HG03439 (cell line): ENCODE measurements around the gene PHF2.

Experiments used
- ATAC-seq: cut with Tn5 transposase; IDR thresholded peaks from one replicate; pipeline ENCODE4 v1.9.1; 2021; ENCODE audit warnings: mild to moderate bottlenecking, moderate library complexity; ENCODE audit not compliant: unreplicated experiment

PHF2 gene

DNA sequence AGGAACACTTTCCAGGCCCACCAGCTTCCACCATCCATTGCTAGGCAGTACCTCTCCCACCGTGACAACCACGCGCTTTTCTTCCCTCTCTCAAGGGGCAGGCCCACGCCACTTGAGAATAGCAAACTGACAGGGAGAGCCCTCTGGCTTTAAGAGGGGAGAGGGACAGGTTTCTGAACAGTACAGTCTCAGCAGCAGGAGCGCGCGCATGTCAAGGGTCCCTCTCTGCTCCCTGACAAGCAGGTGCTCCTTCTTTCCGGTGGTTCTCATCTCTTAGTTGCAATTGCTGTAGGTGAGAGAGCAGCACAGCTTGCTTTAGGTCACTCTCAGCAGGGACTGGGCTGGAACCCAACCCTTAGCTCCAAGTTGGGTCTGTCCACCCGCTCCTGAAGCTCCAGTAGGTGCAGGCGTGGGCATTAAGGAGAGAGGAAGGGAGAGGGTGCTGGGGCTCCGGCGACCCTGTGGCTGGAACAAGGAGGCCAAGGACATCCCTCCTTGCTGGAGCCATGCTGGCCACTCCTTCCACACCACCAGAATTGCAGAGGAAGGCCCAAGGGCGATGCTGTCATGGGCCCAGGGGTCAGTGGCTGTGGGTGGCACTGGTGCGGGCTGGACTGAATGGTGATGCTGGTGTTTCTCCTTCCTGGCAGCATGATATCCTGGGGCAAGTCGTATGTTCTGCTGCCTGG lies 9.0 kb upstream of the PHF2 start:
- no peak for ATAC-seq

DNA sequence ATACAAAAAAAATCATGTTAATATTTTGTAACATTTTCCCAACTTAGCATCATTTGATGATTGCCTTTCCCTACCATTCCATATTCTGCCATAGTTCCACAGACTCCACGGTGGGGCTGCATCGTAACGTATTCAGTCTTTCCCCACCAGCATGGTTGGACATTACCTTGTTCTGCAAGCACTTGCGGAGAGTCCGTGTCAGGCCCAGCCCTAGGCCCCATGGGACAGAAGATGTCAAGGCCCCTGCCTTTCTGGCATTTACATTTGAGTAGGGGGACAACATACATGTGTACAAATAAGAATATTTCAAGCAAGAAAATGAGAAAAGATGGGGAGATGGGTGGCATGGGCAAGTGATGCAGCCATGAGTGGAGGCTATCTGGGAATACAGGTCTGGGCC lies 8.2 kb upstream of the PHF2 start:
- no peak for ATAC-seq

DNA sequence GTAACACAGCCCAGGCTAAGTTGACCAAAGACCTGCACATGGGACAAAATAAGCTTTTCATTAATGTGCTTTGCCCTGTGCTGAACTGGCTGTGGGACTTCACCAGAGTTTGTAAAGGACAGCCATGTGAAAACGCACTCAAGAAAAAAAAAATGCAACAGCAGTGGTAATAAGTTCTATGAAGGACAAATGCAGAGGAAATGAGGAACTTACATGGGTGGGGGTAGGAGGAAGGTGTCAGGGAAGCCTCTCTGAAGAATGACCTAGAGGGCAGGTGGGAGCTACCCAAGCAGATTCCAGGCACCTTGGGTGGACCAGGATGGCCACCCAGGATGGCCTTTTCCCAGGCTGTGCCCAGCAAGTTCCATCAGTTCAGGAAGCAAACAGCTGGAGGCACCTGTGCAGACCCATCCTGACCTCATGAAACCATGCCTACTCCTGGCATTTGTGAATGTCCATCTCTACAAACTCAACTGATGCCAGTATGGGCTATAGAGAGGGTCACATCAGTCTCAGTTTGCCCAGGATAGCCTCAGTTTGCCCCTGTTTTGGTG lies 6.7 kb upstream of the PHF2 start:
- no peak for ATAC-seq

DNA sequence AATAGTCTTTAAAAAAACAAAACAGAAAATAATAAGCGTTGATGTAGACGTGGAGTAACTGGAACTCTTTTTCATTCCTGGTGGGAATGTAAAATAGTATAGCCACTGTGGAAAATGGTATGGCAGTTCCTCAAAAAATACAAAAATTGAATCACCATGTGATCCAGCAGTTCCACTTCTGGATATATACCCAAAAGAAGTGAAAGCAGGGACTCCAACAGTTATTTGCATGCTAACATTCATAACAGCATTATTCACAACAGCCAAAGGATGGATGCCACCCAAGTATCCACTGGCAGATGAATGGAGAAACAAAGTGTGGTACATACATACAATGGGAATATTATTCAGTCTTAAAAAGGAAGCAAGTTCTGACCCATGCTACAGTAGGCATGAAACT lies 4.2 kb upstream of the PHF2 start:
- ATAC-seq = no peak

DNA sequence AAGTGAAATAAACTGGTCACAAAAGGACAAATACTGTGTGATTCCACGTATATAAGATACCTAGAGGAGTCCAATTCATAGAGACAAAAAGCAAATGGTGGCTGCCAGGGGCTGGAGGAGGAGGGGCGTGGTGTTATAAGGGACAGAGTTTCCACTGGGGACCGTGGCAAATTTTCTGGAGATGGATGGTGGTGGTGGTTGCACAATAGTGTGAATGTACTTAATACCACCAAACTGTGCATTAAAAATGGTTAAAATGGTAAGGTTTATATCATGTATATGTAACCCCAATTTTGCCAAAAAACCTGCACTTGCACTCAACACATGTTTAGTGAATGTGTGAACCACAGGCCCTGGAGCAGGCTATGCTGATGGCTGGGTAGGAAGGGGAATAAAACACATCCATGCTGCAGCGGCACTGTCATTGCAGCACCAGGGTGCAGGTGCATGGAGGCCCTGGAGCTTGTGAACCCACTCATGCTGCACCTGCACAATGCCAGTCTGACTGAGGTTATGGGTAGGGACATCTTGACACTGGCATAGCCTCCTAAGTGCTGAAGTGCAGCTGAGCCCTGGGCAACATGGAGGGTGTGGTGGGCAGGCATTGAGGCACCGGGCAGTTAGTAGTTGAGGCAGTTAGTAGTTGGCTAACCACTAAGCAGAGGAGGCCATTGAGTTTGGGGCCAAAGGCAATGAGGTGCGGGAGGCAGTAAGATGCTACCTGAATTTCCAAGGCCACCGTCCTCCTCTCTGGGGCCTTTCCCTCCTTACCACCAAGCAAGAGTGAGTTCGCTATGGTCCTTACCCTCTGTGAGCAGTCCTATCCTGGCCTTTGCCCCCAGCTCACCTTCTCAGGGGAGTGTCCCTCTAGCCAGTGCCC lies 3.5 kb upstream of the PHF2 start:
- ATAC-seq = no peak

DNA sequence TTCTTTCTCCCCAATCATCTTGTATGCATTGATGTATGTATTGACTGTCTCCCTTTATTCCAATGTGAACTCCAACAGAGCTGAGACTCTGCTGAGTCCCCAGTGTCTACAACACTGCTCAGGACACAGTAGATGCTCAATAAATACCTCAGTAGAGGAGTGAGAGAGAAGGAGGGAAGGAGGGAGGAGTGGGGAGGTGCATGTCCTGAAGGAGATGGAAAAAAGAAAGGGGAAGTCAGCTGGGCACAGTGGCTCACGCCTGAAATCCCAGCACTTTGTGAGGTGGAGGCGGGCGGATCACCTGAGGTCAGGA lies 2.9 kb upstream of the PHF2 start:
- no peak for ATAC-seq

DNA sequence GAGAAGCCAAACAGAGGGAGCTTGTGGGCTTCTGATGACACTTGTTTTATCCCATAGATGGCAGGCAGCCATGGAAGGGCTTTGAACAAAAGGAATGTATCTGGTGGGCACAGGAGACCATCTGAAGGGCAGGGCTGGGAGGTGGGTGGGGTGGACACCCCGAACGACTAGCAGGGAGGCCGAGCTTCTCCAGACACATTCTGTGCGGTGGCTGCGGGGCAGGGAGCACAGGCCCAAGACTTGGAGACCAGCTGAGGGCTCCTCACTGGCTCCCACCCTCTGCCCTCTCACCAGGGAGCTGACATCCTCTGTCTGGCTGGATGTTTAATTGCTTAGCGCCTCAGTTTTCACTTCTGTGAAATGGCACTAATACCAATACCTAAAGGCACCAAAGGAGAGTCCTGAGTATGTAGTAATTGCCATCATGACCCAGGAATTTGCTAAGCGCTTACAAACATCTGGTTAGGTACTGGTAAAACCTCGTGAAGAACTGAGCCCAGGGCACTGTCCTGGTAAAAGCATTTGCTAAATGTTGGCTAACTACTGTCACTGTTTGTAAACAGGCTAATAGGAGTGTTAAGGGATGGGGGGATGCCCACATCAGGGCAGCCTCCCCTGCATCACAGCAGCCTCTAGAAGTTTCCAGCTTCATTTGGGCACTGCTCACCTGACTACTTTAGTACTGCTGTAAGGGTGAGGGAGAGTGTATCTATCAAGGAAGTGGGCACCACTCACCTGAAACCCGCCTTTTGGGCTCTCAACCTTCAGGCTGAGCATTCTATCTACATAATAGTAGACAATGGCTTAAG lies 2.1 kb upstream of the PHF2 start:
- no peak for ATAC-seq

DNA sequence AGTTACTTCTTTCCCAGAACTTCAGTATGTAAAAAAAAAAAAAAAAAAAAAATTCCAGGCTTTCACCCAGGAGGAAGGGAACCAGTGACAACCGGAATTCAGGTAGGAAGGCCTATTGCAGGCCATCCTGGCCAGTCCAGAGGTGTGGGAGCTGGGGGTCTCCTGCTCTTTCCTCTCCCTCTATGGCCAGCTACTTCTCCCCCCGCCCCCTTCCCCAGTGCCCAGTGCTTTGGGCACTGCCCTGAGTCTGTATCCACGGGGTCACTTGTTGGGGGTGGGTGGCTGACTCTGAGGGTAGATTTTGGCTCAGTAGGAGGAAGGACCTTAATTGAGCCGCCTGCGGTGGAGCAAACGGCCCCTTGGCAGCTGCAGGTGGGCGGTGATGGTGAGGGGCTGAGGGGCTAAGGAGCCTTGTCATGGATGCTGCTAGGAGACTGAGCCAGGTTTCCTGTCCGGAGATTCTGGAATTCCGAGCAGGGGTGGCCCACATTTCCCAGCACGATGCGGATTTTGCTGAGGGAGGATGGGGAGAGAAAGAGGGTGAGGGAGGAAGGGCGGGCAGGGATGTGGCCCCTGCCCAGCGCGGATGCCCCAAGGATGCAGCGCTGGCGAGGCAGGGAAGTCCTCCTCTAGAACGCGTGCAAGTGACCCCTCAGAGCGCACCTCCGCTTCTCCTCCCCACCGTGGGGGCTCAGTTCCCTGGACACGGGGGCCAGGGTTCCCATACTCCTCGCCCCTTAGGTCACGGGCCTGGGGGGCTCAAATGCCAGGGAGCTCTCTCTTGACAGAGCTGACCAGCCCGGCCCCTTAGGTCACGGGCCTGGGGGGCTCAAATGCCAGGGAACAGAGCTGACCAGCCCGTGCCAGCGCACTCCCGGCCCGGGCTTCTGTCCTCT lies 1.2 kb upstream of the PHF2 start:
- ATAC-seq = no peak

DNA sequence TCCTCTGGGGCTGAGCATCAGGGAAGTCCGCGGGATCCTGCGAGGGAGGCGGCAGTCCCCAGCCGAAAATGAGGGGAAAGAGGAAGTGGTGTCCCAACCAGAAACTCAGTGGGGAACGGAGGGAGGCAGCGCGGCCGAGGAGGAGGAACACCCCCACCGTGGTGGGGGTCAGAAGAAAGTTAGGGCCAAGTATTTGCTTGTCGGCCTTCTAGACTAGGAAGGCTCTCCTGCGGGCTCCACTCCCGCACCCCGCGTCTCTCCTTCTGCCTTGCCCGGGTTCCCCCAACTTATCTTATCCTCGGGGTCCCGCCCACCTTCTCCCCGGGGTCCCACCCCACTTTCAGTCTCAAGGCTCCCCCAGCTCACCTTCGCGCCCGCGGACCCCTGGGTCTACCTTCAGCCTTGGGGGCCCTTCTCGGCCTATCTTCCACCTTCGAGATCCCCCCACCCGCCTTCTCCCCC lies 557 bp upstream of the PHF2 start:
- ATAC-seq = no peak

DNA sequence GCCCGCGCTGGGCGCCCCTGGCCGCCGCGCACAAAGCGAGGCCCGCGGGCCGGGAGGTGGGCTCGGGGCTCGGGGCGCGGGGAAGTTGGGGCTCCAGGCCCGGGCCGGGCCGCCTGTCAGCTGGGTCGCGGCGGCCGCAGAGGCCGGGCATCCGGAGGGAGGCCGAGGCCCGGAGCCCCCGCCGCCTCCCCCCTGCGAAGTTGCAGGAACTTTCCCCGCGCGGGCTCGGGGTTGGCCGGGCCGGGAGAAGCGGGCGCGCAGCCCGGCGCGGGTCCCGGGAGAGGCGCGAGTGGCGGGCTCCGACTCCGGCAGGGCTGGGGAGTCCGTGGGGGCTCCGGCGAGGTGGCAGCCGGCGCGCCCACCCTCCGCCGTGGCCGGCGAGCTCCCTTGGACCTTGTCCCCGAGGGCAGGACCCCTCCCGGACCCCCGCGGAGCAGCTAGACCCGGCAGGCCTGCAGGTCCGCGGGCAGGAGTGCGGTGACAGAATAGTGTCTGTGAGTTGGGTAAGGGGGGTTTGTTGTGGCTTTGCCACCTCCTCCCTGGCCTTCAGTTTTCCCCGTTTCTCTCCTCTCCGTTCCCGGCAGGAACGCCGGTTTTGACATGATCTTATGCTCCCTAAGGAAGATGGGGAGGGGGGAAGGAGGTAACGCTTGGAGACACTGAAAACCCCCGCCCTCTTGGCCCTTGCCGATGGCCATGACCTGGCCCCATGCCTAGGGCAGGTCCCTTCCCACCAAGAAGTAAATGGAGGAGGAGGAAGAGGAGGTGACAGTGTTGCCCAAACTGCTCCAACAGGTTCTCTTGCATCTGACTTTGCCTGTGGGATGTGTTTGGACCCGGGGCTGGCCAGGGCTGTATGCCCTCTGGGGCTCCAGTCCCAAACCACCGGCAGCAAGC lies 942 bp downstream of the PHF2 start:
- ATAC-seq = no peak

DNA sequence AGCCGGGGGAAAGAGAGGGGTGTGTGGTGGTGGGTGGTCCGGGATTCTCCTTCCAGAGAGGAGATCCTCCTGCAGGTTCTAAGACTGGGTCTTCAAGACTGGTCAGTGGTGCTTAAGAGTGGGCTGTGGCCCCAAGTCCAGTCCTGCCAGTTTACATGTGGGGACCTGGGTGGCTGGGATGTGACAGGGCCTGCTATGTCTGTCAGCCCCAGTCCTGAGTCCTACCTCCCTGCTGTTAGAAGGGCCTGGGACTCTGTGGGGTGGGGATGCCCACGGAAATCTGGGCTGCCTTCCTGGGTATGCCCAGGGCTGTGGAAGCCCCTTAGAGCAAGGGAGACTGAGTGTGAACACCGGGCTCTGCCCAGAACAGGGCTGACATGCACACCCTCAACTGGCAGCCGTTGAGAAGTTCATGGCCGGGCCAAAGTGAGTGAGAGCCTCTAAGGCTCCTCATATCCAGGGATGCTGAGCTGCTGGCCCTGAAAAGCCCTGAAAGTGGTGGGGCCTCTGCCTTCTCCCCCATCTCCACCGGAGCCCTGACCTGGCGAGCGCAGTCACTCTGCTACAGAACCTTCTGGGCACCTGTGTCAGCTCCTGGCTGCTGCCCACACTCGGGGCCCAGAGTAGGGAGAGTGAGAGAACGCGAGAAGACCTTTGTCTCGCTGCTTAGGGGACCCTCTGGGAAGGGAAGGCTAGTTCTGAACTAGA lies 1.7 kb downstream of the PHF2 start:
- ATAC-seq = no peak

DNA sequence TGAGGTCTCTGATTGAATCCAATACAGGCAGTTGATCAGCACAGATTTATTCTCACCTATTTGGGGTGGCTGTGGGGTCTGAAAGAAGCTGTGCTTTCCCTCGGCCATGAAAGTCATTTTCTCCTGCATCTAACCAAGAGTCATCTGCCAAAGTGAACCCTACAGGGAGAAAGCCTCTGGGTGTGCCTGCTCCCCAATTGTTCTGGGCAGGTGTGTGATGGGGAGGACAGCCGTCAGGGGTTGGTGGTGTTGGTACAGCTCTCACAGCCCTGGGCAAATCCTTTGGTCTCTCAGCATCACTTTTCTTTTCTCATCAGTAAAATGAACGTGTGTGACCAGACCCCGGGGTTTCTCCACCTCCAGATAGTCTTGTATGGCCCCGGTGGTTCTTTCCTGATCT lies 2.5 kb downstream of the PHF2 start:
- no peak for ATAC-seq

DNA sequence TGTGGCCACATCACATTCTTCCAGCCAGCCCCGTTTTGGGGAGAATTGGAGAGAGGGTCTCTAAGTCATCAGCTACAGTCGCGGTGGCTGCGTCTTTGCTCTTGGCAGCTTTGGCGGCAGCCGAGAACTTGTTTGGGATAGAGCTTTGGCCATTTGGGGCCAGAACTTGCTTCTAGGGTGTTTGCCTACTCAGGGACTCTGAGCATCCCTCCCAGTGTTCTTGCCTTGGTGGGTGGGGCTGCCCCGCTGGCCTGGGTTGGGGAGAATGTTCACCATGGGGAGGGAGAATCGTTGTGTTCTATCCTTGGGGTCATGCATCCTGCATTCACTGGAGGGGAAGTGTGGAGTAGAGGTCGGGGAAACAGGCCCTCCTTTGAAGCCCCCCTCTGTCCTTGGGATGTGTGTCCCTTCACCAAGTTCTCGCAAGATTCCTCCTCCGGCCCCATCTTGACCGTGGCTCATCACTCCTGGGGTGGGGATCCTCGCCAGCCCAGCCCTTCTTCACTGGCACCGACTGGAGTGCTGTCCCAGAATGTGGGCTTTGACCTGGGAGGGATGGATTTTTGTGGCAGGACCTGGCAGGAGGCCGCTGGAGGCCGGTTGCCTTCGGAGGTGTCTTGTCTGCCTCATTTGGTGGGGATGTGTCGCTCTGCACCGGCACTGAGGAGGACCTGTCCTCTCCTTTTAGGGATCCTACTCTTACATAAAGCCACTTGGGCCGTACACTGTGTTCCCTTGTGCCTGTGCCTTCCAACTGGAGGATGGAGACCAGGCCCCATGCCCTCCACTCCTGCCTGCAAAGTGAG lies 3.5 kb downstream of the PHF2 start:
- no peak for ATAC-seq

DNA sequence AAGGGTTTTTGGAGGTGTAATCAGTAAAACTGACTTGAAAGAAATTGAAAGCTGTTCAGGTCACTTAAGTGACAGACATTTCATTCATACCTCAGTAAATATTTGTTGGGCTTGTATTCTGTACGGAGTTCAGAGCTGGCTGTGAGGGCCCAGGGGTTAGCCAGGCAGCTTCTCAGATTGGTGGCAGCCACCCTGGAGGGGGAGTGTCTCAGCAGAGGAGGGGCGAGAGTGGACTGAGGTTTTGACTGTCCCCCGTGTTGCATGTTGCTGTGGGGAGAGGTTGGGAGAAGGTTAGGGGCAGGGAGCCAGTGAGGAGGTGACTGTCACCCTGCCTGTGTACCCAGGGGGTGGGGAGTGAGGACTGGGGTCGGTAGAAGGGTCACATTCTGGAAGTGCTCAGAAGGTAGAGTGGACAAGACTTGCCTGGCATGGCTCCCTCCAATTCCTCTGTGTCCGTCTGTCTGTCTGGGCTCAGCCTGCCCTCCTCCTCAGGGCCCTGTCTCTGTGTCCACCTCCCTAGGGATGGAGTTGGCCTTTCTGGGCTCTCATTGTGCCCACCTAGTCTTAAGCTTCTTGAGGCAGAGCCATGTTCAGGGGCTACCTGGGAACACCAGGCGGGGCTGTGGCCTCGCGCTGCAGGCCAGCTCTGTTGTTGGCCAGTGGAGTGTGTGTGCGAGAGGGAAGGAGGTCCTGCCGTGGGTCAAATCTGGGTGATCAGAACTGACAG lies 4.4 kb downstream of the PHF2 start:
- ATAC-seq = no peak

DNA sequence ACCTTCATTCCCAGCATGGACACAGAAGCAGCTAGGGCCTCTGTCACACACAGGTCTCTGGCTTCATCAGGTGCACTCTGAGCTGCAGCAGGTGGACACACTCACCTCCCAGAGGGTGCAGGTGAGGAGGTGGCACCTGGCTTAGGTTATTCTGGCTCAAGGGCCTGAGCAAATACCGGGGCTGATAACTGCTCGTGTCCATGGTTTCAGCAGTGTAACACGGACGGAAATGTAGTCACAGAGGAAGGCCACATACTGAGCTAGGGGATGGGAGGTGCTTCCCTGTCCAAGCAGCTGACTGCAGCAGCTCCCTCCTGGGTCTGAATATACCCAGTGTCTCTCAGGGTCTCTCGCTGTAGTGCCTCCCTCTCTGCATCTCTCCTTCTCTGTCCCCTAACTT lies 5.7 kb downstream of the PHF2 start:
- no peak for ATAC-seq

DNA sequence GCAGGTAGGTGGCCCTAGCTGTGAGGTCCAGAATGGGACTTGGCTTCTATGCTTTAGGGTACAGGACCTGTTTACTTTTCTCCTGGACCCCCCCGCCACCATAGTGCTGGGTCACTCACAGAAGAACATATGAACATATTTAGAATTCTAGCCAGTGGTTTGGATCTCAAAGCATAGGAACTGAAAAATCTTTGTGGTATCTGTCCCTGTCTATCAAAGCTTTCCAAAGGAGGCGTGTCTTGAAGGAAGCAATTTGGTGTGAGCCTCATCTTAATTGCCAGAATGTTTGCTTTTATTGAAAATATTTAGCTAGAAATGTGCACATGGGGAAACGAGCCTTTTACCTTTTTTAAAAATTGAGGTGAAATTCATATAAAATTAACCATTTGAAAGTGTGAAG lies 6.2 kb downstream of the PHF2 start:
- no peak for ATAC-seq

DNA sequence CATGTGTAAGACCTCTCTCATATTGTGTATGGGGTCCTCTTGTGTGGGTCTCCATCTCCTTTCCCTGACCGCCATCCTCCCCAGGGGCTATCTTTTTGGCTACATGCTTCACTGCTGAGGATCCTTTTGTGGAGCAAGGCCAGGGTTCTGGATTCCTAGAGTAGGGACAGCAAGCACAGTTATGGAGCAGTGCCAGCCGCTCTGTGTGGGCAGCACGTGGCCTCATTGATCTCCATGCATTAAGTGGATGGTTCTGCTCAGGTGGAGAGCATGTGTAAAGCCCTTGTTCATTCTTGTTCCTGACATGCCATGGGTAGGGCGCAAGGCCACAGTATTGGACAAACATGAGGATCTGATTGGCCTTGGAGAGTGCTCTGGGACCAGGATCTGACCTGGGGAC lies 8.9 kb downstream of the PHF2 start:
- ATAC-seq = no peak
